GM12878 (cell line): ENCODE measurements around the gene HNRNPLL. TPM values are rescaled to one million over a fixed set of nuclear protein-coding genes. Genes with fewer than 3 reads are reported as not detected.

Experiments used
- ATAC-seq: fragments of 200-7000 bp; cut with Tn5 transposase; 3 replicates; pipeline ENCODE4 v1.9.1; 2020; ENCODE audit warnings: mild to moderate bottlenecking, moderate library complexity
- BruUV-seq: library from RNA; stranded (reverse); fragments of 400-500 nt; replicated peaks from 2 replicates; lab custom pipeline; 2021; lab: Mats Ljungman, UMichigan
- CTCF ChIA-PET: fragments of 300-600 bp; sonication (Branson Sonifier 250); formaldehyde crosslinking; extraction: SDS; loops from one replicate; lab custom pipeline; 2021; ENCODE audit warnings: inconsistent platforms; lab: Yijun Ruan, JAX
- POLR2A ChIA-PET: fragments of 350-600 bp; formaldehyde crosslinking; extraction: SDS; loops from one replicate; lab custom pipeline; 2021; ENCODE audit warnings: inconsistent platforms; lab: Charles Lee
- RAD21 ChIA-PET: fragments of 300-600 bp; sonication (Branson Sonifier 250); formaldehyde crosslinking; loops from one replicate; lab custom pipeline; 2023; ENCODE audit warnings: antibody characterized with exemption; ENCODE audit not compliant: unreplicated experiment; lab: Charles Lee
- SMC1A ChIA-PET: fragments of 300-600 bp; sonication (Branson Sonifier 250); formaldehyde crosslinking; loops from one replicate; lab custom pipeline; 2023; ENCODE audit not compliant: unreplicated experiment, uncharacterized antibody; lab: Charles Lee
- DNase-seq: peaks from one replicate; pipeline ENCODE4 v3.0.0-alpha.2; 2011; ENCODE audit warnings: low read depth, low spot score
- FAIRE-seq: peaks from 3 replicates; lab custom pipeline; 2011; peaks lifted over from hg19 to GRCh38; lab: Jason Lieb, UNC
- H2AFZ ChIP-seq: 2 replicates; pipeline ENCODE4 v1.6.0; 2011; ENCODE audit warnings: low read depth, low read length, control low read depth; ENCODE audit not compliant: control insufficient read depth
- H3K27ac ChIP-seq: 2 replicates; pipeline ENCODE4 v1.5.1; 2011; ENCODE audit warnings: control low read depth; ENCODE audit not compliant: control insufficient read depth, insufficient read depth
- H3K27me3 ChIP-seq, 2 experiments: replicated peaks in 1 of 2; 2 replicates each; pipeline versions ENCODE4 v1.6.0 to v1.6.1; 2011; ENCODE audit warnings: low read length in 1 of 2; ENCODE audit not compliant: control insufficient read depth in 2 of 2, insufficient read depth in 2 of 2
- H3K36me3 ChIP-seq, 2 experiments: 2 replicates each; pipeline ENCODE4 v1.5.1; 2011; ENCODE audit warnings: low read length in 1 of 2; ENCODE audit not compliant: control insufficient read depth in 2 of 2, insufficient read depth in 2 of 2
- H3K4me1 ChIP-seq: 2 replicates; pipeline ENCODE4 v1.6.1; 2011; ENCODE audit warnings: mild to moderate bottlenecking, low read length, moderate library complexity, mixed read lengths; ENCODE audit not compliant: control insufficient read depth, insufficient read depth
- H3K4me2 ChIP-seq: 2 replicates; pipeline ENCODE4 v1.6.0; 2011; ENCODE audit warnings: control low read depth; ENCODE audit not compliant: control insufficient read depth, insufficient read depth
- H3K4me3 ChIP-seq: fragments of 200-600 bp; sonication (generic); 2 replicates; pipeline ENCODE4 v1.5.1; 2016
- H3K79me2 ChIP-seq: 2 replicates; pipeline ENCODE4 v1.6.0; 2011; ENCODE audit warnings: low read length; ENCODE audit not compliant: control insufficient read depth, insufficient read depth
- H3K9ac ChIP-seq: 2 replicates; pipeline ENCODE4 v1.8.0; 2011; ENCODE audit warnings: low read length, control low read depth, mixed read lengths; ENCODE audit not compliant: control insufficient read depth, insufficient read depth
- H3K9me3 ChIP-seq: replicated peaks from 3 replicates; pipeline ENCODE4 v1.5.1; 2011; ENCODE audit warnings: mild to moderate bottlenecking, low read length; ENCODE audit not compliant: control insufficient read depth, insufficient read depth
- H4K20me1 ChIP-seq: 2 replicates; pipeline ENCODE4 v1.6.0; 2011; ENCODE audit not compliant: control insufficient read depth, insufficient read depth
- EZH2 ChIP-seq: IDR thresholded peaks from 2 replicates; pipeline ENCODE4 v1.6.1; 2012; ENCODE audit warnings: low read depth, mild to moderate bottlenecking, control low read depth, inconsistent platforms, low read length, borderline replicate concordance; ENCODE audit not compliant: control insufficient read depth
- IRF5 ChIP-seq: fragments of 450-650 bp; IDR thresholded peaks from 2 replicates; pipeline ENCODE4 v1.6.1; 2017; ENCODE audit warnings: borderline replicate concordance
- MYB ChIP-seq: fragments of 150-350 bp; IDR thresholded peaks from 2 replicates; pipeline ENCODE4 v1.6.1; 2014; ENCODE audit warnings: mild to moderate bottlenecking, low read depth, low read length, borderline replicate concordance
- NRF1 ChIP-seq: conservative IDR thresholded peaks from 2 replicates; pipeline ENCODE4 v1.6.1; 2011; ENCODE audit warnings: mild to moderate bottlenecking, low read depth, low read length, improper control_type of control experiment
- RELB ChIP-seq: fragments of 450-650 bp; IDR thresholded peaks from 2 replicates; pipeline ENCODE4 v1.6.1; 2017; ENCODE audit warnings: low read depth, mild to moderate bottlenecking, moderate library complexity
- SIX5 ChIP-seq: IDR thresholded peaks from 2 replicates; pipeline ENCODE4 v1.6.1; 2011; ENCODE audit warnings: mild to moderate bottlenecking, low read depth, low read length, moderate library complexity; ENCODE audit not compliant: severe bottlenecking
- SMAD5 ChIP-seq: IDR thresholded peaks from 2 replicates; pipeline ENCODE4 v1.6.1; 2016; ENCODE audit warnings: antibody characterized with exemption, low read depth
- SUPT20H ChIP-seq: IDR thresholded peaks from 2 replicates; pipeline ENCODE4 v1.6.1; 2011; ENCODE audit warnings: low read depth, mild to moderate bottlenecking, low read length, moderate library complexity, borderline replicate concordance; ENCODE audit not compliant: control insufficient read depth
- TARDBP ChIP-seq: IDR thresholded peaks from 2 replicates; pipeline ENCODE4 v1.6.1; 2016; ENCODE audit warnings: borderline replicate concordance
- USF1 ChIP-seq: IDR thresholded peaks from 2 replicates; pipeline ENCODE4 v1.6.1; 2011; ENCODE audit warnings: borderline replicate concordance, low read depth, mild to moderate bottlenecking, moderate library complexity, mixed read lengths, low read length; ENCODE audit not compliant: insufficient read depth; ENCODE audit errors: extremely low read length
- WGBS: methylation state at CpG from one replicate; pipeline ENCODE4 v1.1.6; 2016; ENCODE audit warnings: low lambda C conversion rate; ENCODE audit not compliant: insufficient replicate concordance, insufficient coverage; ENCODE audit errors: missing lambda C conversion rate; 5-methylcytosine and 5-hydroxymethylcytosine counted together
- in situ Hi-C: fragments of 300-500 bp; cut with MboI; formaldehyde crosslinking; loops from 9 replicates; pipeline ENCODE4 v1.14.3; 2018; ENCODE audit warnings: mixed read lengths
- intact Hi-C: fragments of 100-400 bp; cut with micrococcal nuclease; formaldehyde crosslinking; loops from one replicate; pipeline ENCODE4 v1.14.2; 2022; ENCODE audit not compliant: unreplicated experiment
- polyA plus RNA-seq, 11 experiments: library from polyadenylated mRNA; depleted of rRNA in 4 of 11; unstranded in 6 of 11; stranded (reverse) in 5 of 11; fragments of >200 nt; fragmentation: Nextera tagmentation in 4 of 11; fragmentation: Illumina TruSeq in 1 of 11; extraction: Ambion mirVana in 4 of 11; extraction: Trizol in 1 of 11; gene quantifications; 1 replicate in 1 of 11; 2 replicates in 10 of 11; pipeline versions ENCODE4 v1.2.1 to v1.2.3, GENCODE V29; 2011 to 2016; ENCODE audit warnings: inconsistent platforms in 2 of 11, missing spikeins in 2 of 11, low read depth in 1 of 11
- total RNA-seq, 4 experiments: library from RNA; depleted of rRNA in 3 of 4; stranded (reverse); fragments of >200 nt in 3 of 4; fragmentation: Illumina TruSeq in 1 of 4; extraction: Trizol in 1 of 4; gene quantifications; 2 replicates each; pipeline versions ENCODE4 v1.2.1 to v1.2.3, GENCODE V29; 2013 to 2021

The HNRNPLL gene
- total and polyA plus RNA-seq, 10 of the 15 experiments (the other 5 are each of a cell fraction or from before 2014, with no cell fraction given): 0.98 to 27.1 (median 2.9) TPM

GRCh38 chr2:38596229-38596628 lies 6.5 kb downstream of the HNRNPLL start:
- no peak overlapping the region for H3K4me3 ChIP-seq
- ATAC-seq (no peak), DNase-seq (no peak), FAIRE-seq (peak; percentile 62)
- no peak overlapping the region for H3K27ac ChIP-seq
- ChIA-PET SMC1A (interaction anchor here (0.6 to 3.8 kb wide), 5 partner anchors 10 to 227 kb away, joined by 3 to 20 read pairs (median 5); no protein-coding TSS in a partner anchor), CTCF (interaction anchor here (0.7 to 12.8 kb wide), 5 partner anchors 8 to 280 kb away, joined by 3 to 174 read pairs (median 3); no protein-coding TSS in a partner anchor), POLR2A (interaction anchor here (0.7 to 1.2 kb wide), 3 partner anchors 13 to 112 kb away, joined by 3 read pairs; no protein-coding TSS in a partner anchor), RAD21 (interaction anchor here (11.8 kb wide), 1 partner anchor 15 kb away, joined by 130 read pairs; no protein-coding TSS in a partner anchor)
- no peak overlapping the region for H3K9ac ChIP-seq
- no peaks in the 10 kb centered on the region for H4K20me1 ChIP-seq
- no peaks in the 10 kb centered on the region for H3K4me1 ChIP-seq
- H3K27me3 ChIP-seq: no peaks in the 10 kb centered on the region
- no peaks in the 10 kb centered on the region for H3K36me3 ChIP-seq
- in situ Hi-C loops: no loop called here
- no peak overlapping the region for H2AFZ ChIP-seq
- no peaks in the 10 kb centered on the region for H3K79me2 ChIP-seq
- H3K9me3 ChIP-seq: no peaks in the 10 kb centered on the region
- BruUV-seq: no TSS peak
- 73% methylated on average over 6 of the region's 6 CpGs for WGBS
- intact Hi-C loops: no loop called here
- H3K4me2 ChIP-seq: no peak overlapping the region
- TF ChIP-seq RELB: no peak
- TF ChIP-seq SUPT20H: no peak
- no peak for TF ChIP-seq USF1
- no peak for TF ChIP-seq SIX5
- TF ChIP-seq IRF5: no peak
- TF ChIP-seq MYB: no peak
- no peak for TF ChIP-seq NRF1
- TF ChIP-seq SMAD5: no peak
- no peak for TF ChIP-seq EZH2
- no peak for TF ChIP-seq TARDBP
